Stimulated activated CD8-positive, alpha-beta memory T cell treated with anti-CD3 and anti-CD28 coated beads, Interleukin-12 subunit alpha, Interleukin-12 subunit beta, amount 100 ng/mL, for 24 hours (primary cell): ENCODE results near the gene PPP3CA.
"Not testable (repeated sequence)": the region's sequence is repeated elsewhere in the genome, so short reads cannot be mapped to it uniquely, and the experiment has no call there.

Experiments
- DNase-seq: peaks from one replicate; pipeline ENCODE4 v3.0.0-alpha.2; 2020; ENCODE audit errors: extremely low read depth

Gene PPP3CA

DNA sequence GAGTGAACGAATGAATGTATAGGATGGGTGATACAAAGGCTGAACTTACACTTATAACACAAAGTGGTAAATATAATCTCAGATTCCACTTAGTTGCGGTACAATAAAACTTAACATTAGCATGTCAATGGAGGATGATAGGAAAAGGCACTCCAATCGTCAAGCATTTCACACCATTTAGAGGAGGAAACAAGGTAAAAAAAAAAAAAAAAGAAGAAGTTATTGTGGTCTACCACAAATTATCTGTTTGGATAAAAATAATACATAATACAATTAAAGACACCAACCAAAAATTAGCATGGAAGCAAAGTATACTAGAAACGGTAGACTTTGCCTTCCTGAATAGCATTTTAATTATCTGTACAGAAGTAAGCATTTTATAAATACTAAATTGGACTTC lies 205.5 kb downstream of the PPP3CA start:
- DNase-seq: no peak

DNA sequence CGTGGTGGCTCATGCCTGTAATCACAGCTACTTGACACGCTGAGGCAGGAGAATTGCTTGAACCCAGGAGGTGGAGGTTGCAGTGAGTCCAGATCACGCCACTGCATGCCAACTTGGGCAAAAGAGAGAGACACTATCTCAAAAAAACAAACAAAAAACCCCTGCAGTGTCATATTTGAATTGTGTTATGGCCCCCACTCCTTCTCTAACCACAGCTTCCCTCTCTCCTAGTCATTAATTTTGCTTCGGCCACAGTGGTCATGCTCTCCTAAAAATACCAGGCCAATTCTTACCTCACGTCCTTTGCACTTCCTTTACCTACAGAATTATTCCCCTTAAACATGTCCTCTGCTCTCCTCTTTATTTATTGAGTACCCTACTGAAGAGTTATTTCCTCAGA lies 206.1 kb downstream of the PPP3CA start:
- no peak for DNase-seq

DNA sequence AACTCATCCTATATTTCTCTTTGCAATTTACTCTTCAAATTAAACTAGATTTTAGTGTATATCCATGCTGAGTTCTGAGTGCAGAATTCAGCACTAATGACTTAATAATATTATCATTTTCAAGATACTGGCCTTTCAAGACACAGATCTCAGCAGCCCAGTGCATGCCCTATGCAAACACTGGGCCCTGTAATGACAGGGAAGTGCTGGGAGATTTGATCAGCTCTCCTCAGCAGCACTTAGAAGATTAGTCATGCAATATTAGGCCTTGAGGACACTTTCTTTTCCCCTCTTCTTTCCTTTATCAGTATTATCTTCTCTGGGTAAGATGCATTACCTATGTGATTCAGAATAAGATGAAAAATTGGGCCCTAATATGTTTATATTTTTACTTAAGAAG lies 207.1 kb downstream of the PPP3CA start:
- no peak for DNase-seq

DNA sequence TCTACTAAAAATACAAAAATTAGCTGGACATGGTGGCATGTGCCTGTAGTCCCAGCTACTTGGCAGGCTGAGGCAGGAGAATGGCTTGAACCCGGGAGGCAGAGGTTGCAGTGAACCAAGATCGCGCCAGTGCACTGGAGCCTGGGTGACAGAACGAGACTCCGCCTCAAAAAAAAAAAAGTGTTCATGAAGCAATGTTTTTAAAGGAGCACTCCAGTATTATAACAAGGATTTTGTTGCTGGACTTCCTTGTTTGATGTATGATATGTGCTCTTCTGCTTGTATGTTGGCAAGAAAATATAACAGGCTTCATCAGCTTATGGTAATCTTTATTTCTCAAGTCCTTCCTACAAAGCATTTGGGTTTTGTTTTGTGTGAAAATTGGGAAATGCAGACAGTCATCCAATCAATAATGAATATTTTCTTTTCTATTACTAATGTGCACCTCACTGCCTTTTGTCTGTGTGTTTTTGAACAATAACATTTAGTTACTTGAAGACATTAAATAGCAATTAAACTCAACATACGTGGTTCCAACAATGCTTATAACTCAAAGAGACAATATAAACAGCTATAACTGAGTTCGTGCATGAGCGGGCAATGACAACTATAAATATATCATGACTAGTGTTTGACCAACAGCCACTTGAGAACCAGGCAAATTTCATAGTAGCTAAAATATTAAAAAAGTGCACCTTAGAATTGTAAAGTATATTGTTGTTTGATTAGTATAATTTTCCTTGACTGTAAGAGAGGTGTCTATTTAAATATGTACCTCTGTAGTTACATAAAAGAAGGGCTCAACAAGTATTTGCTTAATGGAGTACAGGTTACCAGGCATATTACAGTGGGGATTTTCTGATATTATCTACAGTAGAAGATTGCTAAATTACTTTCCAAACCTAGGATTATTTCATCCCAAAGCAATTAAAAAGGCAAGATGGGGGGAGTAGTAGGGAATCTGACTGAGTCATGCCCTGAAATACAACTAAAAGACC lies 210.7 kb downstream of the PPP3CA start:
- no peak for DNase-seq

DNA sequence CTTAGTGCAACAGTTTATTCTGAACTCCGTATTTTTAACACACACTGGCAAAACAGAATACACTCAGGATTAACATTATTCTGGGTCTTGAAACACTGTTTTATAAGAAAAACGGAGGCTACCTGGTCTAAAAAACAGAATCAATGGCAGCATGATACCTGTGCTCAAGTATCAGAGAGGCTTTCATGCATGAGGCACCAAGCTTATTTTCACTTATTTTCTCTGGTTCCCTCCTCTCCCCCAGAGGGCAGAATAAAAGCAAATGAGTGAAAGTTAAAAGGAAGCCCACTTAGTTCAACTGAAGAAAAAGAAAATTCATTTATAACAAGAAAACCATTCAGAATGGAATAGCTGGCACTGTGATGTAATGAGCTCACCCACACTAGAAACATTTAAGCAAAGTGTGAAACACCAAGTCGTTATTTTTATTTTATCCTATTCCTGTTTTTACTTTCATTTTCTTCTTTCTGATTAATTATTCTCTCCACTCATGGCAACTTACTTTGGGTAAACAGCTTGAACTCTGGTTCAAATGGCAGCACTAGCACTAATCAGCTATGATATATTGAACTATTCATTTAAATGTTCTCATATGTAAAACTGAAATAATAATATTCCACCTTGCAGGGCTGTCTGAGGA lies 211.8 kb downstream of the PPP3CA start:
- DNase-seq: no peak

DNA sequence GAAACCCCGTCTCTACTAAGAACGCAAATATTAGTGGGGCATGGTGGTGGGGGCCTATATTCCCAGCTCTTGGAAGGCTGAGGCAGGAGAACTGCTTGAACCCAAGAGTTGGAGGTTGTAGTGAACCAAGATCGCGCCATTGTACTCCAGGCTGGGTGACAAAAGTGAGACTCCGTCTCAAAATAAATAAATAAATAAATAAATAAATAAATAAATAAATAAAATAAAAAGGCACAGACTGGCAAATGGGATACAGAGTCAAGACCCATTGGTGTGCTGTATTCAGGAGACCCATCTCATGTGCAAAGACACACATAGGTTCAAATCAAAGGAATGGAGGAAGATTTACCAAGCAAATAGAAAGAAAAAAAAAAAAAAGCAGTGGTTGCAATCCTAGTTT lies 216.3 kb downstream of the PPP3CA start:
- not testable (repeated sequence) for DNase-seq

DNA sequence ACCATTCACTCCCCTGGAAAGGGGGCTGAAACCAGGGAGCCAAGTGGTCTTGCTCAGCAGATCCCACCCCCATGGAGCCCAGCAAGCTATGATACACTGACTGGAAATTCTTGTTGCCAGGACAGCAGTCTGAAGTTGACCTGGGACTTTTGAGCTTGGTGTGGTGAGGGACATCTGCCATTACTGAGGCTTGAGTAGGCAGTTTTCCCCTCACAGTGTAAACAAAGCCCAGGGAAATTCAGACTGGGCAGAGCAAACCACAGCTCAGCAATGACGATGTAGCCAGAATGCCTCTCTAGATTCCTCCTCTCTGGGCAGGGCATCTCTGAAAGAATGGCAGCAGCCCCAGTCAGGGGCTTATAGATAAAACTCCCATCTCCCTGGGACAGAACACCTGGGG lies 218.4 kb downstream of the PPP3CA start:
- not testable (repeated sequence) for DNase-seq

DNA sequence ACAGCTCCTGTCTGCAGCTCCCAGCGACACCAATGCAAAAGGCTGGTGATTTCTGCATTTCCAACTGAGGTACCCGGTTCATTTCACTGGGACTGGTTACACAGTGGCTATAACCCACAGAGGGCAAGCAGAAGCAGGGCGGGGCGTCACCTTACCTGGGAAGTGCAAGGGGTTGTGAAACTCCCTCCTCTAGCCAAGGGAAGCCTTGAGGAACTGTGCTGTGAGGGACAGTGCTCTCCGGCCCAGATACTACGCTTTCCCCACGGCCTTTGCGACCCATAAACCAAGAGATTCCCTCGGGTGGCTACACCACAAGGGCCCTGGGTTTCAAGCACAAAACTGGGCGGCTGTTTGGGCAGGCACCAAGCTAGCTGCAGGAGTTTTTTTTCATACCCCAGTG lies 218.9 kb downstream of the PPP3CA start:
- DNase-seq: no peak

DNA sequence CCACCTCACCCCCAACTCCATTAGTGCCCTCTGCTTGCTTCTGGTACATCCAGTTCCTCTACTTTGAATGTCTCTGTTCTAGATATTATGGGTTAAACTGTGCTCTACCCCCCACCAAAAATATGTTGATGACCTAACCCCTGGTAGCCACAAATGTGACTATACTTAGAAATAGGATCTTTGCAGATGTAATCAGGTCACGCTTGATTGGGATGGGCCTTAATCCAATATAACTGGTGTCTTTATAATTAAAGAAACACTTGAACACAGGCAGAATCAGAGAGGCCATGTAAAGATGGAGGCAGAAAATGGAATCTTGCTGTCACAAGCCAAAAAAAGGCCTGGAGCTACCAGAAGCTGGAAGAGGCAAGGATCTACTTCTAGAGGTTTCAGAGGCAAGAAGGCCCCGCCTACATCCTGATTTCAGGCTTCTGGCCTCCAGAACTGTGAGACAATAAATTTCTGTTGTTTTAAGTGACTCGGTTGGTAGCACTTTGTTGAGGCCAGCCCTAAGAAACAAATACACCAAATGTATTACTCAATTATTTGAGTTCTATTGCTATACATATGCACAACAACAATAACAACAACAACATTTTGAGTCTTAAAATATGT lies 220.0 kb downstream of the PPP3CA start:
- DNase-seq: no peak

DNA sequence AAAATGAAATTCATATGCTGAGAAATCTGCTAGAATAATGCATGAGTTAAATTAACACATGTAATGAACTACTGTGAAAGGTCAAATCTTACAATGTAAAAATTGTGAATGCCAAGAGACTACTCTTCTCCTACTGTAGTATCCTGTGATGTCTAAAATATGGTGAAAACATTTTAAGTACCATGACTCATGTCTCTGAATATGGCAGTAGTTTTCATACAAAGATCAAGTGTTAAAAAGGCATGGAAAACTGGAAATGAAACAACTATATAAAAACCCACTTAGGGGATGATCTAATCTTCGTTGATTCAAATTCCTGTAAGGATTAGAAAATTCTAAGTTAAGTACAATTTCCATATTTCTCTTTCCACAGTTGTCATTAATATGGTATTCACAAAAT lies 221.3 kb downstream of the PPP3CA start:
- DNase-seq: no peak

DNA sequence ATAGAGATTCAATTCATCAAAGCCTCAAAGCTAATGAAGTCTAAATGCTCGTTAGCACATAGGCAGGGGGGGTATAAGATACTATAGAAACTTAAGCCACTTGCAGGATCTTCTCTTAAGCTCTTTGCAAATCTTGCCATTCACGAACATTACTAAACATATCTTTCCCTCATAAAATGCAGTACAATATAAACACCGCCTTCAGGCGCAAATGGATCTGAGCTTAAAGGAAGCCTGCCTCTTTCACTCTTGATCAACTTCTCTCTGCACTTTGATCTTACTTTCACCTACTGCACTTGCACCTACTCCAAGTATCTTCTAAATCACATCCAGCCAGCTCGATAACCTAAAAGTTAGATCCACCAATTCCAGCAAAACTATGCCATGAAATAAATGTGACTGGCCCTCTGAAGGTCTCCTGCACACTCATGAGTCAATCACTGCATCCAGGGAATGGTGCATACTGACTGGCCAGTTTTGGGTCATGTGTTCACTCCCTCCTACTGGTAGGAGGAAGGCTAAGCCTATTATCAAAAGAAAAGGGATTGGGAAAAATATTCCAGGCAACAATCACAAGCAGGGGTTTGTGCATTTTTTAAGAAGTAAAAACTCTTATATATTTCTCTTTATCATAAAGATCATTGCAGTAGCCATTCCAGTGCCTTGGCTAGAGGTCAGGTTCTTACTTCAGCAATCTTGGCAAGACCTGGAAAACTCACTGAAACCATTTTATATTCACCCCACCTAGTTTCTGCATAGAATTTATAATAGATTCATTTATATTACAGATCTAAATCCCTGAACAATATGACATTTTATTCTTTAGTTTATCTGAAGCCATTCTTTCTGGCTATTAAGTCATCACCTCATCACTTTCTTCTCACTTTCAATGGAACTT lies 222.0 kb downstream of the PPP3CA start:
- DNase-seq: no peak

DNA sequence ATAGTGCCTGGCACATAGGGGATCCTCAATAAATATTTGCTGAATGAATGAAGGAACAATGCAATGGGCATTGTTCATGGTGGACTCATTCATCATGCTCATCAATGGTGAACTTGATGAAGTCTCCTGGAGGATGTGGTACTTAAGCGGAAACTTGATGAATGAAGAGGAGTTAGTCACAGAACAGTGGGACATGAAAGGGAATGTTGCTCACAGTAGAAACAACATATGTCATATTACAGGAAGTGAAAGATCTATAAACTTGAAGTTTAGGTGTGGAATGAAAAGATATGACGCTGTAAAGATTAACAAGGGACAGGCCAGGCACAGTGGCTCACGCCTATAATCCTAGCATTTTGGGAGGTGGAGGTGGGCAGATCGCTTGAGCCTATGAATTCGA lies 224.1 kb downstream of the PPP3CA start:
- DNase-seq: no peak

DNA sequence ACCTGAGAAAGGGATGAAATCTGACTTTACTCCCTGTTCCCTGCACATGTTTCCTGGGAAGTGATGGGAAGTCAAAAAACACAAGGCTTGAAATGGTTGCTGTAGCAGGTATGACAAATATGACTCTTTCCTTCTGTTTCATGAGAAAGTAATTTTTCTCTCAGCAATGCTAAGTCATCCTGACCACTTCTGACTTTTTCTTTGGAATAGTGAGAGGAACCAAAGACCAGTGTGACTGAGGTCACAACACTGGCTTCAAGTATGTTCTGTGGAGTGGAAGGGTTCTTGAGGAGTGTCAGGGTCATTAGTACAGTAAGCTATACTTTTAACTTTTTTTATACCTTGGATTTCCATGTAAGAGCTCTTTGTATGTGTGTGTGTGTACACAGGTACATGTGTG lies 225.3 kb downstream of the PPP3CA start:
- no peak for DNase-seq

DNA sequence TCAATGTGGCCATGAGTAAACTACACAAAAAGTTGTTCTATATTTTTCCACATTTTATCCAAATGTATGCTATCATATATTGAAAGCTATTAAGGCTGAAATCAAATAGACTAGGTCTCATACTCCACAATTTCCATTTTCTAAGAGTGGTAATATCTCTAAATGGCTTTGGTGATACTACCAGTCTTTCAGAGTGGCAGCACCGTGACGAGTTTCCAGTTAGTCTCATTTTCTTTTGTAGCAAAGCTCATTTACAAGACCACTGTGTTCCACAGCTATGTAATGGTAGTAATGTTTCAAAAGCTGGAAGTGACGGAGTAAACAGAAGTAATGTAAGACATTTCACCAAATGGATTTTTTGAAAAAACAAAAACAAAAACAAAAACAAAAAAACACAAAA lies 228.2 kb downstream of the PPP3CA start:
- no peak for DNase-seq

DNA sequence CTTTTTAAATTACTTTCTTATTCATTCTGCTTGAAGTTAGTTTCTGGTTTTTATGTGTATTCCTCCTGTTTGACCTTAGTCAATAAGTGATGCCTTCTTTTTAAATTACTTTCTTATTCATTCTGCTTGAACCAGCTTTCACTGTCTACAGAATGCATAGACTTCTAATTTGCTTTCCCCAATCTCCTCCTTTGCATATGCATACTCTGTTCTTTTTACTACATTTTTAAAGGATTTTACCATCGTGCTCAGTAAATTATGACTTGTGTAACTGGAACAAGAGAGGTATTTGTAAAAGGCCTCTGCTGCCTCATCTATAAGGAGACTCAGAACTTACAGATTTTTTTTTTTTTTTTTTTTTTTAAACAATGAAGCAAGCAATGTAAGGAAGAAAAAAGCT lies 228.7 kb downstream of the PPP3CA start:
- DNase-seq: no peak

DNA sequence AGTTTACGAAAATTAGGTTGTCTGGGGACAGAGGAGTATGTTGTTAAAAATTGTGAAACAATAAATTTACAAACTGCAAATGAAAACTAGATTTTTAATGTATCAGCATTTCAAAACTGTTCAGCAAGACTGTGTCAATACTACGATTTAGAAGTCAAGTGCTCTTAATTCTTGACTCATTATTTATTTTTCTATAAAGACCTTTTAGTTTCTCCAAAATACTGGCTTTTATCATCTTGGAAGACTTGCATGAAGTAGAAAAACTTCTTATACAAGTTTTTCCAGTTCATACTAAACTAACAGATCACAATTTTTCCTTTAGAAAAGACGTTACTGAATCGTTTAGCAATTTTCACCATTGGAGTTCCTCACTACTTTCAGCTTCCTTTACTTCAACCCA lies 231.4 kb downstream of the PPP3CA start:
- DNase-seq: no peak

DNA sequence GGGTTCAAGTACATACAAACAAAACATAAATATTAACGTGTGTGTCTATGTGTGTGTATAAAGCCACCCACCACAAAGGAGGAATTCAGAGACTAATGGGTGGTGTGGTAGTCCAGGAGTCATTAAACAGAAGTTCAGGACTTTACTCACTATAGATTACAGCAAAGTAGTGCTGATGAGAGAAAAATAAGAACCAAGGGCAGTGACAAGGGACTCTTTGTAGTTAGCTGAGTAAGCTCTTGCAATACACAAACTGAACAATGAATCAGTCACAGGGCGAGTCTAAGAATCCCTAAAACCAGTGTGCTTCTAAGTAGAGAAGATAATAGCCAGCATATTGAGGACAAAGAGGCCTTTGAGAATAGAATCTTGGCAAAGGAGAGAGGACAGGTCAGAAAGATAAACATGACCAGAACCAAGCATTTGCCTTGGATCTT lies 232.4 kb downstream of the PPP3CA start:
- no peak for DNase-seq

DNA sequence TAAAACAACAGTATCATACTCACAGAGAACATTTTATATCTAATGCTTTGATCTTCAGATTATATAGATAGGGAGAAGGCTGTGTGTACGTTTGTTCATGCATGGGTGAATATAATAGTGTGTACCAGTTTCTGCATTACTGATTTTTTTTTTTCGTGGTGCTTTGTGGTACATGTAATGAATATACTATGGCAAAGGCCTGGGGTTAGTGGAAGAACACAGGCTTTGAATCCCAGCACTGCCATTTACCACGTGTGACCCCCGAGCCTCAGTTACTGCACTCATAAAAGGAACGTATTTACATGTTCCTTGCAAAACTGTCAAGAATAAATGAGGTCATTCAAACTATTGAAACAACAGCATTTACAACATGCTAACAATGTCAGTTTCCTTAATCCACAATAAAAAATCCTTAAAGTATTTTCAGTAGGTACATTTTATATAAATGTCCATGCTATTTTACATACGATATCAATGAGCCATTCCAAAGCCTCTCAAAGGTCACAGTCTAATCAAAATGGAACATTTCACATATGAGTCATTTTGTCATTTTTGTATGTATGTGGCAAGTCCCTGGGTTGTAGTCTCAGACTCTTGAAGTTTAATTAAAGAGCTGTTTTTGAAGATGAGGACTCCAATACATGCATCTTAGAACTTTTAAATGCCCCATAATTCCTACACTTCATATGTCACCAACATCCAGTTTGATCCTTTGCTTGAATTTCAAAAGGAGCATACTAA lies 242.8 kb downstream of the PPP3CA start:
- DNase-seq: no peak

DNA sequence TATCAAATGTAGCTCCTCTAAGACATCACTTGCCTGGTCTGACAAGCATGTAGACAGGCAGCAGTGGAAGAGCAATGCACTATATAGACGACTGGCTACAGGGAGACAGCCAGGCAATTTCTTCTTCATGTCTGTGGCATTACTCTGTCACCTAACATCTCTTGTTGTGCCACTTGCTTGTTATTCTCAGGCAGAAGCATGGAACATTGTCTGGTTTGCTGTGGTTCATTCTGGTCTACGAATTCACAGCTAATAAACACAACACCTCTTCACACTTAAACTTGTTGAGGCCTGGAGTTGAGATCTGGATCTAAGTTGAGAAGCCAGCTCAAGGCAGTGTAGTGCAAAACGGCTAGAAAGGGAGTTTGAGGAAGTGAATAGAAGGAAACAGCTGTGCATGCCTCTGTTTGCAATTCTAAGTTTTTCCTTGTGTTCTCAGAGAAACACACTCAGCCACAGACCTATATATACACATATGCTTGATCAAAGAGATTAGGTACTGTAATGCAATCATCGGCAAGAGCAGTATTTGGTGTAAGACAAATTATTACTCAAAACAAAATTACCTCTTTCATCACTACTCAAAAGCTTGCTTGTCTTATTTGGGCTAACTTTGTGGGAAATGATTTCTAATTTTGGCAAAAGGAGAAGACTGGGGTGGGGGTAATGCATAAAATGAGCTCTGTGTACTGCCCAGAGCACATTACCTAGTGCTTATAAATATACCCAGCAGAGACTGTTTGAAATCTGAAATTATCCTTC lies 243.8 kb downstream of the PPP3CA start:
- DNase-seq: no peak

DNA sequence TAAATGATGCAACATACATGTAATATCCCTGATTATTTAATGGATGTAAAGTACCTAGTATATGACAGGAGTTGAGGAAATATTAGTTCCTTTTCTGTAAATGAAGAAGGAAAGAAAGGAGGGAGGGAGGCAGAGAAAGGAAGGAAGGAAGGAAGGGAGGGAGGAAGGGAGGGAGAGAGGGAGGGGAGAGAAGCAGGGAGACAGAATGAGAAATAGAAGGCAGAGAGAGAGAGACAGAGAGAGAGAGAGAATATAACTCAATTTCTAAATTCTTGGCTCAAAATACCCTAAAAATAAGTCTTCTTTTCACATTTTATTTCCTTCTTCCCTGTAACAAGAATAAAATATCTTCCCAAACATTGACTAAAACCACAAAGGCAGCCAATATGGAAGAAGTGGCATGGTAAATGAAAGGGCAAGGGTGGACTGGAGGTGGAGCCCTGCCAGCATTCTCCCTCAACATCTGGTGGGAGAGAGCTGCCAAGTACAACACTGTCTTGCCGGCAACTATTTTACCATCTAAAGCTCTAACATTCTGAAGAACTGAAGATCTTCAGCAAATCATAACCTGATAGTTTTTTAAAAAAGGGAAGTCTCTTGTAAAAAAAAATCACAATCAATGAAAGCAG lies 245.1 kb downstream of the PPP3CA start:
- no peak for DNase-seq
